GM18858 (cell line): ENCODE results near the gene SLC2A4RG.

ENCODE experiments used
- ATAC-seq: cut with Tn5 transposase; IDR thresholded peaks from one replicate; pipeline ENCODE4 v1.9.1; 2021; ENCODE audit not compliant: unreplicated experiment

SLC2A4RG gene

DNA sequence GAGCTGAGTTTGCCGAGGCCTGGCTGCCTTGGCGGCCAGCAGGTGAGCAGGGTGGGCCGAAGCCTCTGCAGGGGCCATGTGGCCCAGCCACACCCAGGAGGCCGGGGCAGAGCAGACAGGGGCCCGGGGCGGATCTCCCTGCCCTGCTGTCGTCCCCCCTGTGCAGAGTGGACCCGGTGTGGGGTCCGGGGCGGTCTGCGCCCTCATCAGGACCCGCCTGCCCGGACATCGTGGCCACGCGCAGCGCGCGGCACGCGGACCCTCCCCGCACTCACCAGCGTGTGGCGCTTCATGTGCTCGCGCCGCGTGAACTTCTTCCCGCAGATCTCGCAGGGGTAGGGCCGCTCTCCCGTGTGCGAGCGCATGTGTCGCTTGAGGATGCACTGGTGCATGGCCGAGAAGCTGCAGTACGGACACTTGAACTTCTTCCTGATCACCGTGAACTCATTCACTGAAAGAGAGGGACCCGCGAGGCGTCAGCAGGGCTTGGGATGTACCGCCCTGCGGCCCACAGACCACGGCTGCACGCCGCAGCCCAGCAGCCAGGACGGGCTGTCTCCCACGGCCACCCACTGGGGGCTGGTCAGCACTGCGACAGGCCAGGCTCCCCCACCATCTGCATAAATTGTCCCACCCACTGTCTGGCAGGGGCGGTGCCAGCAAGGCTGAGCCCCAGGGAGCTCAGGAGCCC is 13.0 kb downstream of the SLC2A4RG start:
- ATAC-seq = no peak

- ATAC-seq = no peak
These were observed 13.8 kb downstream of the SLC2A4RG start for GRCh38 chr20:63753381-63753780.

GRCh38 chr20:63754008-63754407 is 14.4 kb downstream of the SLC2A4RG start:
- ATAC-seq = no peak

DNA sequence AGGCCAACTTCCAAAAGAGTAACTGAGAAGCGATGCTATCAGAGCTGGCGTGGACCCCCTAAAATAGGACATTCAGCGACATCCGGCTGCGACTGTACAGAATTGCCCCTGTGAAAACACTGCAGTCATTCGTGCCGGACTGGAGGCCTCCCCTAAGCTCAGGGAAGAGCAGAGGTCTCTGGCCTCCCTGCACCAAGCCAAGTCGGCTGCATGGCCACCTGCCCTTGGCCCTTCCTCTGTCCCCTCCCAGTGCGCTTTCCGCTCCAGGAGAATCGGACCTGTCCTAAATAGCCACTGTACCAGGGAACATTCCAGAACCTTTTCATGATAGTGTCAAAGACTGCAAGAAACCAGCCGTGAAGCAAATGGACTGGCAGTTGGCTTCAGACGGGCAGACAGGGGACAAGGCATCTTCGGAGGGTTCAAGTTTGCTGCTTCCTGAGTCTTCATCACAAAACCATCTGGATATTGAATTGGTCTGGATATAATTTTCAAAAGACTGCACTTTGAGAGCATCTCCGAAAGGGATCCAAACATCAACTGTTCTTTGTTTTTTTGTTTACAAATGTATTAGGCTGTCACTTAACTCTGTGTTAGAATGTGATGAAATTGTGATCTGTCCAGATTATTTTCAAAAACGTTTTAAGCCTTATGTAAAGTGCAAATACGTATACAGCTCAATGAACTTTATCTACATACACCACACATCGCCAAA is 16.5 kb downstream of the SLC2A4RG start:
- ATAC-seq = no peak

GRCh38 chr20:63756648-63756991 is 17.0 kb downstream of the SLC2A4RG start:
- ATAC-seq = no peak

GRCh38 chr20:63758152-63758551 is 18.6 kb downstream of the SLC2A4RG start:
- ATAC-seq = no peak

DNA sequence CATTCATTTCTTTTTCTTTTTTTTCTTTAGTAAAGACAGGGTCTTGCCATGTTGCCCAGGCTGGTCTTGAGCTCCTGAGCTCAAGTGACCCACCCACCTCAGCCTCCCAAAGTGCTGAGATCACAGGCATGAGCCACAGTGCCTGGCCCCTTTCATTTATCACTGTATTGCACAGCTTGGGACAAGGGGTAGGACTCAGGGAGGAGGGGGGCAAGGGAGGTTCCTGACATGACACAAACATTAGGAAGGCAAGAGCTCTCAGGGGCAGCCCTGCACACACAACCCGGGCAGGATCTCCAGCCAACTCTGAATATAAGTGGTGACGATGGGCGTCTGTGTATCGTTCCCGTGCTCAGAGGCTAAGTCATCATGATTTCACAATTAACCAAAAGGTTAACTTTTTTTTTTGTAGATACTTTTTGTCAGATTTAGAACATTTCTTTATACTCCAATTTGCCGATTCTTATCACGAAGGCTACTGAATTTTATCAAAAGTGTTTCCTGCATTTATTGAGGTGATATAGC is 19.9 kb downstream of the SLC2A4RG start:
- no peak for ATAC-seq

DNA sequence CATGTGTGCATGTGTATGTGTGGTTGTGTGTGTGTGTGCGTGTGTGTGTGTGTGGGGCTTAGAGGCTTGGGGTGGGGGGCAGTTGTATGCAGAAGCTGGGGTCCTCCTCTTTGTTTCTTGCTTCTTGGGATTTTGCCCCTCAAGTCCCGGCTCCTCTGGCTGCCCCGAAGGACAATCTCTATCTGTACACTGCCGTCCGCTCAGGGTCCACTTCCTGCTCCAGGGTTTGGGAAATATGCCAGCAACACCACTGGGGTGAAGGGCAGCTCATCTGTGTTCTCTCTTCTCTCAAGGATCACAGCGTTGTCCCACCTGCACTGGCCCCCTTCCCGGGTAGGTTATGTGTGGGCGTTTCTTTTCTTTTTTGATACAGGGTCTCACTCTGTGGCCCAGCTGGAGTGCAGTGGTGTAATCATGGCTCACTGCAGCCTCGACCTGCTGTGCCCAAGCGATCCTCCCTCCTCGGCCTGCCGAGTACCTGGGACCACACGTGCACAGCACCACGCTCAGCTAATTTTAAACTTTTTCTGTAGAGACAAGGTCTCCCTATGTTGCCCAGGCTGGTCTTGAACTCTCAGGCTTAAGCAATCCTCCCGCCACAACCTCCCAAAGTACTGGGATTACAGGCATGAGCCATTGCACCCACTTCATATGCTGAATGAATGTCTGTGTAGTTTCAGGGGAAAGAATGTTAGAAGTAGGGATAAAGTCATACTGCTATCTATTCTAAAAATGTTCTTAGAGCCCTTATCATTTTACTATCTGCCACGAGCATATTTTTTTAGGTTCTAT is 25.7 kb downstream of the SLC2A4RG start:
- no peak for ATAC-seq

DNA sequence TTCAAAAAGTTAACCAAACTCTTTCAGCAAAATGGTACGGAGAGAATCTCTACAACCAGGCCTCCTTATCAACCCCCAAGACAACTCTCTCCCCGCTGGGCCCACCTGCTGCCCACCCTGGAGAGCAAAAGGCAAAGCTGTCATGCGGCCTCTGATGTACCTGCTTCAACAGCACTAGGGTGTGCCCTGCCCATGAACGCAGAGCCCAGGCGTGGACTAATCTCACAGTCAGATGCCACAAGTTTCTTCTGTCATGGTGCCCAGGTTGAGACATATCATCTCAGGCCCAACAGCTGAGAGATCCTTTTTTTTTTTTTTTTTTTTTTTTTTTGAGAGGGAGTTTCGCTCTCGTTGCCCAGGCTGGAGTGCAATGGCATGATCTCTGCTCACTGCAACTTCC is 26.3 kb downstream of the SLC2A4RG start:
- ATAC-seq = no peak

DNA sequence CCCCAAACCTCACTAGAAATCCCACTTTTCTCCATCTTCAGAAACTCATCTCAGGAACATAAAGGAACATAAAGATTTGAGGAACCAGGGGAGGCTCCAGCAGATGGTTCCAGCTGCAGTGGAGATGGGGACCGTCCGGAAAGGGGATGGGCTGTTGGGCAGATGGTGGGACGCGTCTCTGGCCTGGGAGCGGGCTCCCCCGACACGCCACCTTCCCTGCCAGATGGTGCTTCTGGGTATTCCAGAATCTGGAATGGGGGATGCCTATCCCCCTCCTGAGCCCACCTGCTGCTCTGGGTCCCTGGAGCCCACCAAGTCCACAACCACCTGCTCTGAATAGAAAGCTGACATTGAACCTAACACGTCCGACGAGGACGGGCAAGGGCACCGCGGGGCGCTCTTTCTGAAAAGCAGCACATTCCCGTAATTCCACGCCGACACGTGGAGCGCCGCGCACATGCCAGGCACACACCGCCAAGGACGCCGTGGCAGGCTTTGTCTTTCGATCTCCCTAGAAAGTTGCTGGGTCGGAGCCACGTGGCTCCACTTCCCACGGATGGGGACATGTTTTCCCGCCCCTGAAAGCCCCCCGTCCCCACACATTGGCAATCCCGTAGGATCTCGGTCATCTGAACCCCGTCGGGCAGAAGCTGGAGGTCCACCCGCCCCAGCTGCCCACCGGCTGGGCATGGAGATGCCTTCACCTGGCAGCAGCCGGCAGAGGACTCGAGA is 27.3 kb downstream of the SLC2A4RG start:
- ATAC-seq = no peak

- ATAC-seq = no peak
These were observed 27.9 kb downstream of the SLC2A4RG start for GRCh38 chr20:63767456-63767855.

GRCh38 chr20:63767886-63768285 is 28.3 kb downstream of the SLC2A4RG start:
- no peak for ATAC-seq

DNA sequence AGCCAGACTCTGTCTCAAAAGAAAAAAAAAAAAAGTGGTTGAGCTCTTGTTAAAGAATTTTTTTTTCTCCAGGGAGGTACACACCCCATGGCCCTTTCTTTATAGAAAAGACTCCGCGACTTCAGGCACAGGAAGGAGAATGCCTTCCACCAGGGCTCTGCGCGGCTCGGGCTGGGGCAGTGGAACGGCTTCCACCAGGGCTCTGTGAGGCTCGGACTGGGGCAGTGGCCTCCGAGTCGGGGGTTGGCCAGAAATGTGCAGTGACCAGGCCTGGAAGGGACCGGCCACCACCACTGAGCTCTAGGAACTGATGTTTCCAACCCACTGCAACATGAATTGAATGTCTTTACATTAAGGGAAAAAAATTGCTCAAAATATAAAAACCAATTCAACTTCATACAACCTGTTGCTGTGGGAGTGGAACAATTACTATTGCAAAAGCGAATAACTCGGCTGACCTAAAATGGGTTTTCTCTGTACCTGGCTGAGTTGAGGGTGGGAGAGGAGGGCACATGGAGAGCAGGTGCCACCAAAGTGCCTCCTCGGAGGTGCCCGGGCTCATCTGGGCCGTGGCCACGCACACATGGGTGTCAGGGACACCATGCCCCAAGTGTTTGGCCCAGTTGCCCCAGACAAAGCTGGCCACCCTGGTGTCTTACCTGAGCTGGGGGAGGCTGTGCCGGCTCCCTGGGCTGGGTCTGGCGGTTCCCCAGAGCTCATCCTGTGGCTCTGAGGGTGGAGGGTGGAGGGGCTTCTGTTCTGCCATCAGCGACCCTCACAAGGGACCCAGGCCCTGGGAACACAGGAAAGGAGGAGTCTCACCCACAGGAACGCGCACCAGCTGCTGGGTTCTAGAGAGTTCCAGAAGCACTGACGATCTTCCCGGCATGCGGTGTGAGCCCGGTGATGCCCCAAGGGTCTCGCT is 29.3 kb downstream of the SLC2A4RG start:
- ATAC-seq = no peak

DNA sequence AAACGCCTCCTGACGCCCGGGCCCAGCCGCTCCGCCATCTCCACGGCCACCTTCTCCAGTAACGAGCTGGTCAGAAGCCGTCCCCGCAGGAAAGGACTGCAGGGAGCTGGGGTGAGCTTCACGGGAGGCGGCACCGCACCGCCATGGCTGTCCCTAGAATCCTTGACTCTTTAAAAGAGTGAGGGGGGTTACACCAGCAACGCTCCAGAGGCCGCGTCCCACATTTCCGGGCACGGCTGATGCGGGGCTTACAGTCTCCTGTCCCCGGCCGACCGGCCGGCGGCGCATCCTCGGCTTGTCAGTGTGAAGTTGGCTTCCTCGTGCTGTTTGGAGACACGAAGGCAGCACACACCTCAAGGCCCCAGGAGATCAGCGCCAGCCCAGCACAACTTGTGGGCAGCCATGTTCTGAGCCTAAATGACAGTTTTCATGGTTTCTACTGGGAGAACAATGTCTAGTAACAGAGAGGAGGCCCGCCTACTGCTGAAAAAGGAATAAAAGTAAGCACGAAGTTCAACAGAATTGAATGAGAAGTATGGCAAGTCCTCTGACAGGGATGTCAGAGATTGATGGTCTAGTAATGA is 30.4 kb downstream of the SLC2A4RG start:
- ATAC-seq = no peak

DNA sequence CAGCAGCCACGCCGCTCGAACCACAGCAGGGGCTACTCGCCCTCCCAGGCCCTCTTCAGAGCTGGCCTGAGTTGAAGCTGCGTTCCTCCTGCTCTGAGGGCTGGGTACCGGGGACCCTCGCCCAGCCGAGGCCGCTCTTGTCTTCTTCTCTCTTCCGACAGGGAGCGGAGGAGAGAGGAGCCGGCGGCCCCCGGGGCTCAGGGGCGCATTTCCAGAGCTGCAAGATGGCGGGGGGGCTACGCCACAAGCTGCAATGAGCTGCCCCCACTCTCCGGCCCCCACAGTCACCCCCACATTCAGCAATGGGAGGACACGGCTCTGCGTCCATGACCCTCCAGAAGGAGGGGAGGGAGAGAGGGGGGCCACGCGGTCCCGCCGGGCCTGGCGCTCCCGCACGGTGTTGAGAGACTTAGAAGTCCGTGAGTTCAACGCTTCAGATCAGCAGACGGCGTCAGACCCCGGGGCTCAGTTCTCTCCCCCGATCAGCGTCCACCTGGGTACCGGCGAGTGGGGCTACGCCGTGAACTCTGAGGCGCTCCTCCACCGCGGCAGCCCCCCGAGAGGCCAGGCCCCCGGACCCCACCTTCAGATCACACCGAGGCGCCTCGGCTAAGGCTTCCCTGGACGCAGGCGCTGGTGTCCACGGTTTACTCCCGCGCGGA is 31.6 kb downstream of the SLC2A4RG start:
- no peak for ATAC-seq

- no peak for ATAC-seq
These were observed 33.4 kb downstream of the SLC2A4RG start for GRCh38 chr20:63772781-63773518.

GRCh38 chr20:63773571-63774241 is 34.1 kb downstream of the SLC2A4RG start:
- no peak for ATAC-seq

DNA sequence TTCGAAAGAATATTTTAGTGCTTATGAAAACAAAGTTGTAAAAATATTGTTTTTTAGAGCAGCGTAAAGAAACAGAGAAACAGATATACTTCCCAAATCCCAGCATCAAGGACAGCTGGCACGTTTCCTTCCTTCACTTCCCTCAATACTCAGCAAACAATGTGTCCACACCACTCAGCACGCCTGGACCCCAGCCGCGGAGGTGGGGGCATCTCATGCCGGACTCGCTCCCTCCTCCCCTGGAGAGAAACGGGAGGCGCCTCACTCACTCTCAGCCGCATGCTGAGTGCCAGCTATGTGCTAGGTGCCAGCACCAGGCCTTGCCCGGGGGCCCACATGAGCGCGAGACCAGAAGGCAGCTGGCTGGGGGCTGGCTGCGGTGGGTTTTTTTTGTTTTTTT is 34.7 kb downstream of the SLC2A4RG start:
- no peak for ATAC-seq
